ENCODE measurements around the gene ATOH7. TPM values are rescaled to one million over a fixed set of nuclear protein-coding genes. Genes with fewer than 3 reads are reported as not detected.

The ATOH7 gene
- polyA plus RNA-seq, 1 donor from 2014 or later, result 2.5 TPM

DNA sequence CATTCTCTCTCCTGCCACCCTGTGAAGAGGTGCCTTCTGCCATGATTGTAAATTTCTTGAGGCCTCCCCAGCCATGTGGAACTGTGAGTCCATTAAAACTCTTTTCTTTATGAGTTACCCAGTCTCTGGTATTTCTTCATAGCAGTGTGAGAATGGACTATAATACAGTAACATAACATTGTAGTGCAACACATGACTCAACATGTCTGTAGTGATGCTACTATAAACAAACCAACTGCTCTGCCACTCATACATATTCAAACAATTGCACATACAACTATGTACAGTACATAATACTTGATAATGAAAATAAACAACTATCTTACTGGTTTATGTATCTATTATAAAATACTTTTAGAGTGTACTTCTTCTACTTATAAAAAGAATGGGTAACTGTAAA lies 7.1 kb downstream of the ATOH7 start:
- no peak for TF ChIP-seq RAD21 (conservative IDR thresholded peaks at IDR 0.05)
- TF ChIP-seq EP300 (conservative IDR thresholded peaks at IDR 0.05; ENCODE audit: poor library complexity, severe bottlenecking), result no peak
- no peak for TF ChIP-seq TAF1 (IDR thresholded peaks at IDR 0.05; ENCODE audit: low read depth)
- TF ChIP-seq, protein P1, sequence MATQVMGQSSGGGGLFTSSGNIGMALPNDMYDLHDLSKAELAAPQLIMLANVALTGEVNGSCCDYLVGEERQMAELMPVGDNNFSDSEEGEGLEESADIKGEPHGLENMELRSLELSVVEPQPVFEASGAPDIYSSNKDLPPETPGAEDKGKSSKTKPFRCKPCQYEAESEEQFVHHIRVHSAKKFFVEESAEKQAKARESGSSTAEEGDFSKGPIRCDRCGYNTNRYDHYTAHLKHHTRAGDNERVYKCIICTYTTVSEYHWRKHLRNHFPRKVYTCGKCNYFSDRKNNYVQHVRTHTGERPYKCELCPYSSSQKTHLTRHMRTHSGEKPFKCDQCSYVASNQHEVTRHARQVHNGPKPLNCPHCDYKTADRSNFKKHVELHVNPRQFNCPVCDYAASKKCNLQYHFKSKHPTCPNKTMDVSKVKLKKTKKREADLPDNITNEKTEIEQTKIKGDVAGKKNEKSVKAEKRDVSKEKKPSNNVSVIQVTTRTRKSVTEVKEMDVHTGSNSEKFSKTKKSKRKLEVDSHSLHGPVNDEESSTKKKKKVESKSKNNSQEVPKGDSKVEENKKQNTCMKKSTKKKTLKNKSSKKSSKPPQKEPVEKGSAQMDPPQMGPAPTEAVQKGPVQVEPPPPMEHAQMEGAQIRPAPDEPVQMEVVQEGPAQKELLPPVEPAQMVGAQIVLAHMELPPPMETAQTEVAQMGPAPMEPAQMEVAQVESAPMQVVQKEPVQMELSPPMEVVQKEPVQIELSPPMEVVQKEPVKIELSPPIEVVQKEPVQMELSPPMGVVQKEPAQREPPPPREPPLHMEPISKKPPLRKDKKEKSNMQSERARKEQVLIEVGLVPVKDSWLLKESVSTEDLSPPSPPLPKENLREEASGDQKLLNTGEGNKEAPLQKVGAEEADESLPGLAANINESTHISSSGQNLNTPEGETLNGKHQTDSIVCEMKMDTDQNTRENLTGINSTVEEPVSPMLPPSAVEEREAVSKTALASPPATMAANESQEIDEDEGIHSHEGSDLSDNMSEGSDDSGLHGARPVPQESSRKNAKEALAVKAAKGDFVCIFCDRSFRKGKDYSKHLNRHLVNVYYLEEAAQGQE (IDR thresholded peaks at IDR 0.05; ENCODE audit: borderline replicate concordance), result no peak
- no peak for TF ChIP-seq EZH2 (IDR thresholded peaks at IDR 0.05; ENCODE audit: borderline replicate concordance, insufficient read depth, low read length, poor library complexity, severe bottlenecking)
- TF ChIP-seq POLR2AphosphoS5 (IDR thresholded peaks at IDR 0.05), result no peak
- TF ChIP-seq MXI1 (conservative IDR thresholded peaks at IDR 0.05; ENCODE audit: poor library complexity, severe bottlenecking), result no peak
- no peak for TF ChIP-seq CTCF (IDR thresholded peaks at IDR 0.05; ENCODE audit: poor library complexity, severe bottlenecking)
- no peak for TF ChIP-seq SMC3 (conservative IDR thresholded peaks at IDR 0.05; ENCODE audit: poor library complexity)
- Histone ChIP-seq H3K27me3 (ENCODE audit: insufficient read depth, low read depth, low read length) (no peaks in the 10 kb centered on the region), H3F3A (ENCODE audit: insufficient read depth, low read length, poor library complexity, severe bottlenecking) (no peaks in the 10 kb centered on the region), H3K4me2 (ENCODE audit: low read length) (no peak overlapping the region), H3K9ac (ENCODE audit: low read length) (no peak overlapping the region), H3K79me2 (replicated peaks; ENCODE audit: insufficient read depth, low read length) (no peaks in the 10 kb centered on the region), H2AFZ (ENCODE audit: low read depth, low read length) (no peak overlapping the region), H3K9me3 (ENCODE audit: low read length) (no peaks in the 10 kb centered on the region), H4K20me1 (ENCODE audit: insufficient read depth) (no peaks in the 10 kb centered on the region), H3K36me3 (ENCODE audit: insufficient read depth, low read length) (no peaks in the 10 kb centered on the region), H3K4me3 (ENCODE audit: low read length) (no peak overlapping the region), H3K27ac (ENCODE audit: low read length) (no peak overlapping the region), H3K9me2 (ENCODE audit: insufficient read depth, low read length) (no peaks in the 10 kb centered on the region)

GRCh38 chr10:68223535-68224165 lies 8.3 kb downstream of the ATOH7 start:
- Histone ChIP-seq H3K27ac (ENCODE audit: low read length) (no peak overlapping the region), H3K4me2 (ENCODE audit: low read length) (no peak overlapping the region), H3K9me3 (ENCODE audit: low read length) (no peaks in the 10 kb centered on the region), H3K79me2 (replicated peaks; ENCODE audit: insufficient read depth, low read length) (no peaks in the 10 kb centered on the region), H4K20me1 (ENCODE audit: insufficient read depth) (no peaks in the 10 kb centered on the region), H3F3A (ENCODE audit: insufficient read depth, low read length, poor library complexity, severe bottlenecking) (no peaks in the 10 kb centered on the region), H3K36me3 (ENCODE audit: insufficient read depth, low read length) (no peaks in the 10 kb centered on the region), H2AFZ (ENCODE audit: low read depth, low read length) (no peak overlapping the region), H3K9me2 (ENCODE audit: insufficient read depth, low read length) (no peaks in the 10 kb centered on the region), H3K4me3 (ENCODE audit: low read length) (no peak overlapping the region), H3K27me3 (ENCODE audit: insufficient read depth, low read depth, low read length) (no peaks in the 10 kb centered on the region), H3K9ac (ENCODE audit: low read length) (no peak overlapping the region)
- TF ChIP-seq RAD21 (conservative IDR thresholded peaks at IDR 0.05) (no peak), CTCF (IDR thresholded peaks at IDR 0.05; ENCODE audit: poor library complexity, severe bottlenecking) (no peak), MXI1 (conservative IDR thresholded peaks at IDR 0.05; ENCODE audit: poor library complexity, severe bottlenecking) (no peak), TAF1 (IDR thresholded peaks at IDR 0.05; ENCODE audit: low read depth) (no peak), POLR2AphosphoS5 (IDR thresholded peaks at IDR 0.05) (no peak), EP300 (conservative IDR thresholded peaks at IDR 0.05; ENCODE audit: poor library complexity, severe bottlenecking) (no peak), EZH2 (IDR thresholded peaks at IDR 0.05; ENCODE audit: borderline replicate concordance, insufficient read depth, low read length, poor library complexity, severe bottlenecking) (no peak), SMC3 (conservative IDR thresholded peaks at IDR 0.05; ENCODE audit: poor library complexity) (no peak)
- TF ChIP-seq, protein P1 (IDR thresholded peaks at IDR 0.05; ENCODE audit: borderline replicate concordance), result no peak
